Retinal pigment epithelial cell (primary cell): ENCODE data around the gene BTRC.

Source experiments
- DNase-seq: peaks from one replicate; pipeline ENCODE4 v3.0.0-alpha.2; 2010; ENCODE audit warnings: low read depth
- H3K4me3 ChIP-seq: 2 replicates; pipeline ENCODE4 v1.5.1; 2011; ENCODE audit warnings: mild to moderate bottlenecking, low read length, control low read depth, moderate library complexity
- CTCF ChIP-seq: conservative IDR thresholded peaks from 2 replicates; pipeline ENCODE4 v1.5.1; 2011; ENCODE audit warnings: low read depth, low read length, control low read depth, inconsistent platforms

Gene BTRC

GRCh38 chr10:101468159-101468558 lies 114.2 kb downstream of the BTRC start:
- DNase-seq = no peak
- no peak for TF ChIP-seq CTCF
- no peak overlapping the region for H3K4me3 ChIP-seq

- TF ChIP-seq CTCF = no peak
- no peak for DNase-seq
- no peak overlapping the region for H3K4me3 ChIP-seq
Observed at GRCh38 chr10:101476383-101476782, 122.4 kb downstream of the BTRC start.

- no peak for DNase-seq
- H3K4me3 ChIP-seq = no peak overlapping the region
- TF ChIP-seq CTCF = no peak
Observed at GRCh38 chr10:101478956-101479355, 125.0 kb downstream of the BTRC start.

- TF ChIP-seq CTCF = no peak
- no peak for DNase-seq
- H3K4me3 ChIP-seq = no peak overlapping the region
Observed at GRCh38 chr10:101481256-101481655, 127.3 kb downstream of the BTRC start.

- H3K4me3 ChIP-seq = no peak overlapping the region
- no peak for DNase-seq
- no peak for TF ChIP-seq CTCF
Observed at GRCh38 chr10:101482568-101482967, 128.6 kb downstream of the BTRC start.

- TF ChIP-seq CTCF = no peak
- no peak for DNase-seq
- no peak overlapping the region for H3K4me3 ChIP-seq
Observed at GRCh38 chr10:101484175-101484745, 130.3 kb downstream of the BTRC start.

- H3K4me3 ChIP-seq = no peak overlapping the region
- DNase-seq = no peak
- TF ChIP-seq CTCF = no peak
Observed at GRCh38 chr10:101485207-101485606, 131.2 kb downstream of the BTRC start.
